ENCODE data around the gene CYP4X1. TPM values are rescaled to one million over a fixed set of nuclear protein-coding genes. Genes with fewer than 3 reads are reported as not detected.
"Not testable (repeated sequence)": the region's sequence is repeated elsewhere in the genome, so short reads cannot be mapped to it uniquely, and the experiment has no call there.

CYP4X1 gene
- total and polyA plus RNA-seq, 2 donors from 2014 or later = 4.8 to 5.6 TPM

DNA sequence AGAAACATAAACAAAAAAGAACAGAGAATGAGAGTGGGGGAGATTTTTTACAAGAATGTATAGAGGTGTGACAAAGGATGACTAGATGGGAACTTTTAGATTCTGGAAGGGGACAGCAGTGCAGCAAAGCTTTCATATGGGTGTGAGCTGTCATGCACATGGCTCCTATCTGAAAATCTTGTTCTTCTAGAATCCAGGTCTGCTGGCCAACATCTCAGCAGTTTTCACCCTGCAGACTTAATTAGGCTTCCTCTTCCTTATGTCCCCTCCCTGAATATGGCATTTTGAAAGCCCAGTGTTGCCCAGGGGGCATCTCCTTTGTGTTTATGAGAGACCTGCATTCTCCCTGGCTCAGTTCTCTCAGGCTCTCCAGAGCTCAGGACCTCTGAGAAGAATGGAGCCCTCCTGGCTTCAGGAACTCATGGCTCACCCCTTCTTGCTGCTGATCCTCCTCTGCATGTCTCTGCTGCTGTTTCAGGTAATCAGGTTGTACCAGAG is 43.7 kb downstream of the CYP4X1 start, which contains the start of gene CYP4Z1:
Gene CYP4Z1, plus strand, starts transcription at position 135 of the 498 bp plus-strand sequence. Its CDS starts 260 bp downstream, at position 395.
- DNase-seq (no peak), FAIRE-seq (no peak)
- no peaks in the 10 kb centered on the region for H3K36me3 ChIP-seq (ENCODE audit: control insufficient read depth in 2 of 3, insufficient read depth in 3 of 3, low read length in 3 of 3)
- H3K9me3 ChIP-seq (ENCODE audit: control insufficient read depth in 2 of 3, insufficient read depth in 1 of 3, low read length in 3 of 3) = no peaks in the 10 kb centered on the region
- no peak within 1 kb of the TSS for H3K9ac ChIP-seq (ENCODE audit: low read length in 3 of 3)
- intact Hi-C loops (cut with DNase I) = no loop called here
- no peak within 1 kb of the TSS for H3K4me3 ChIP-seq (ENCODE audit: low read length in 3 of 3)
- no peaks in the 10 kb centered on the region for H3K4me1 ChIP-seq (ENCODE audit: control insufficient read depth in 2 of 3, insufficient read depth in 2 of 3, low read depth in 1 of 3, low read length in 3 of 3)
- H3K27me3 ChIP-seq (ENCODE audit: control insufficient read depth, insufficient read depth, low read length) = no peaks in the 10 kb centered on the region
- H3K27ac ChIP-seq (ENCODE audit: low read depth in 2 of 2, low read length in 2 of 2) = no peak within 1 kb of the TSS
- TF ChIP-seq, protein P1, sequence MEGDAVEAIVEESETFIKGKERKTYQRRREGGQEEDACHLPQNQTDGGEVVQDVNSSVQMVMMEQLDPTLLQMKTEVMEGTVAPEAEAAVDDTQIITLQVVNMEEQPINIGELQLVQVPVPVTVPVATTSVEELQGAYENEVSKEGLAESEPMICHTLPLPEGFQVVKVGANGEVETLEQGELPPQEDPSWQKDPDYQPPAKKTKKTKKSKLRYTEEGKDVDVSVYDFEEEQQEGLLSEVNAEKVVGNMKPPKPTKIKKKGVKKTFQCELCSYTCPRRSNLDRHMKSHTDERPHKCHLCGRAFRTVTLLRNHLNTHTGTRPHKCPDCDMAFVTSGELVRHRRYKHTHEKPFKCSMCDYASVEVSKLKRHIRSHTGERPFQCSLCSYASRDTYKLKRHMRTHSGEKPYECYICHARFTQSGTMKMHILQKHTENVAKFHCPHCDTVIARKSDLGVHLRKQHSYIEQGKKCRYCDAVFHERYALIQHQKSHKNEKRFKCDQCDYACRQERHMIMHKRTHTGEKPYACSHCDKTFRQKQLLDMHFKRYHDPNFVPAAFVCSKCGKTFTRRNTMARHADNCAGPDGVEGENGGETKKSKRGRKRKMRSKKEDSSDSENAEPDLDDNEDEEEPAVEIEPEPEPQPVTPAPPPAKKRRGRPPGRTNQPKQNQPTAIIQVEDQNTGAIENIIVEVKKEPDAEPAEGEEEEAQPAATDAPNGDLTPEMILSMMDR (IDR thresholded peaks at IDR 0.05; ENCODE audit: borderline replicate concordance, extremely low read depth, insufficient read depth) = no peak

DNA sequence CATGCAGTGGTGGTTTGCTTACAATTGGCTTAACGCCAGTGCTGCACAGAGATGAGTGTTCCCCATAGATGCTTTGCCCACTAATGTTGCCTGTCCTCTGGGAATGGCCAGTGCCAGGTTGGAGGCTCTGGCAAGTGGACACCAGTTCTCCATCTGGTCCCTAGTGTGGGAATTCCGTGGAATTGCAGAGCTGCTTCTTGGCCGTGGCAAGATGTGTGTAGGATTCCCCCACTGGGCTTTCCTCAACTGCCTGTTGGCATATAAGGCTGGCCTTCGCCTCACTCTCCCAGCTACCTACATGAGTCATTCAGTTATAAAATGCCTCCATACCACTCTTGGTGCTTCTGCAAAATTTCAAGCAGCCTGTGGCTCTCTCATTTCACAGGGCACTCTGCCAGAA is 45.6 kb downstream of the CYP4X1 start:
- H3K36me3 ChIP-seq (ENCODE audit: control insufficient read depth in 2 of 3, insufficient read depth in 3 of 3, low read length in 3 of 3); intact Hi-C loops (cut with DNase I); FAIRE-seq; H3K4me1 ChIP-seq (ENCODE audit: control insufficient read depth in 2 of 3, insufficient read depth in 2 of 3, low read depth in 1 of 3, low read length in 3 of 3); H3K27ac ChIP-seq (ENCODE audit: low read depth in 2 of 2, low read length in 2 of 2); H3K27me3 ChIP-seq (ENCODE audit: control insufficient read depth, insufficient read depth, low read length); H3K9ac ChIP-seq (ENCODE audit: low read length in 3 of 3); H3K9me3 ChIP-seq (ENCODE audit: control insufficient read depth in 2 of 3, insufficient read depth in 1 of 3, low read length in 3 of 3); H3K4me3 ChIP-seq (ENCODE audit: low read length in 3 of 3); DNase-seq: not testable (repeated sequence)

DNA sequence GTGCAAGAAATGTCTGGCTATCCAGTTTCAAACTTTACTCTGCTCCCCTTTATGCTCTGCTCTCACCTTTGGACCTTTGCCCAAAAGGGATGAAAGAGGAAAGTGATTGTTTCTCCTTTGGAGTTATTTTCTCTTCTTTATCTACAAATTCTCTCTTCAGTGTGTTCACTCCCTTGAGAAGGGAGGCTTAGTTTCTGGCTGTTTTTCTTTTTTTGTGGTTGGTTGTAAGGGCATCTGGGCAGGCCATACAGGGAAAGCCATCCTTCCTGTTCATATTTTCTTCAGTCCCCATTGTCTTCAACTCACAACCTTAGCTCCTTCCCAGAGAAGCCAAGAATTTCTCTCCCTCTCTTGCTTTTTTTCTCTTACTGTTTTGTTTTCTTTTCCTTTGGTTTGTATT is 46.0 kb downstream of the CYP4X1 start:
- FAIRE-seq; H3K27ac ChIP-seq (ENCODE audit: low read depth in 2 of 2, low read length in 2 of 2); H3K27me3 ChIP-seq (ENCODE audit: control insufficient read depth, insufficient read depth, low read length); H3K9me3 ChIP-seq (ENCODE audit: control insufficient read depth in 2 of 3, insufficient read depth in 1 of 3, low read length in 3 of 3); DNase-seq; H3K4me3 ChIP-seq (ENCODE audit: low read length in 3 of 3); intact Hi-C loops (cut with DNase I); H3K36me3 ChIP-seq (ENCODE audit: control insufficient read depth in 2 of 3, insufficient read depth in 3 of 3, low read length in 3 of 3); H3K9ac ChIP-seq (ENCODE audit: low read length in 3 of 3); H3K4me1 ChIP-seq (ENCODE audit: control insufficient read depth in 2 of 3, insufficient read depth in 2 of 3, low read depth in 1 of 3, low read length in 3 of 3): not testable (repeated sequence)

DNA sequence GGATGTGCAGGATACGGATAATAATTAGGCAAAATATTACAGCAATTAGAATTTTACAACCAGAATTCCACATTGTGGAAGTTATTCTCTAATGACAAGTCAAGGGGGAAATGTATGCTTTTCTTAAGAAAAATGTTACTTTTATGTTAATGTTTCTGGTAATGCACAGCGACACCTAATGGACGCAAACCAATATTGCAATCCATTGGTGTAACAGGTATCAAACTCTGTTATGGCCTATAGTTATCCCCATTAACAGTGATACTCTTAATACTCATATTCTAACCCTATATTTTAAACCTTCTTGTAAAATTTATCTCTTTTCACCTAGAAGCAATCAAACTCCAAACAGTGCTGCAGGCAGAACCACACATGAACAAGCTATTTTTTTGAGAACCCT is 65.9 kb downstream of the CYP4X1 start:
- H3K9ac ChIP-seq (ENCODE audit: low read length in 3 of 3); H3K4me3 ChIP-seq (ENCODE audit: low read length in 3 of 3); H3K27ac ChIP-seq (ENCODE audit: low read depth in 2 of 2, low read length in 2 of 2); H3K4me1 ChIP-seq (ENCODE audit: control insufficient read depth in 2 of 3, insufficient read depth in 2 of 3, low read depth in 1 of 3, low read length in 3 of 3); H3K9me3 ChIP-seq (ENCODE audit: control insufficient read depth in 2 of 3, insufficient read depth in 1 of 3, low read length in 3 of 3); H3K27me3 ChIP-seq (ENCODE audit: control insufficient read depth, insufficient read depth, low read length); intact Hi-C loops (cut with DNase I); H3K36me3 ChIP-seq (ENCODE audit: control insufficient read depth in 2 of 3, insufficient read depth in 3 of 3, low read length in 3 of 3): not testable (repeated sequence)
- TF ChIP-seq, protein P1 (IDR thresholded peaks at IDR 0.05; ENCODE audit: borderline replicate concordance, extremely low read depth, insufficient read depth) = peak; percentile 43
- peak in 2 of 5 donors; percentile 24 to 44 for DNase-seq
- FAIRE-seq = peak; percentile 33

DNA sequence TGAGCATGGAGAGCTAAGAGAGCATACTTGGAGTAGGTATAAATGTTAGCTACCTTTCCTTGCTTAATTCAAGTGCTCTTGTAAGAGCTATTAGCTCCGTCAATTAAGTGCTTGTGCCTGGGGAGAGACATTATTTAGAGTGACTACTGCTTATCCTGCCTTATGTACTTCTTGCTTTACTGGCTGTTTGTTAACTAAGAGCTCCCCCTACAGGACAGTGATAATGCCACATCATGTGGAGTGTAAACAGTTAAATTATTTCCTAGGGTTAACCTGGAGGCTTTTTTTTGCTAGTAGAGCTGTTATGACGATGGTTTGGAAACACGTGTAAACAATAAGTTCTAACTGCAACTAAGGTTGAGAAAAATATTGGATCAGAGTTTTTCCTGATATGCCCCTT is 68.0 kb downstream of the CYP4X1 start:
- DNase-seq; intact Hi-C loops (cut with DNase I); H3K9ac ChIP-seq (ENCODE audit: low read length in 3 of 3); H3K4me3 ChIP-seq (ENCODE audit: low read length in 3 of 3); H3K27ac ChIP-seq (ENCODE audit: low read depth in 2 of 2, low read length in 2 of 2); H3K9me3 ChIP-seq (ENCODE audit: control insufficient read depth in 2 of 3, insufficient read depth in 1 of 3, low read length in 3 of 3); H3K4me1 ChIP-seq (ENCODE audit: control insufficient read depth in 2 of 3, insufficient read depth in 2 of 3, low read depth in 1 of 3, low read length in 3 of 3); H3K36me3 ChIP-seq (ENCODE audit: control insufficient read depth in 2 of 3, insufficient read depth in 3 of 3, low read length in 3 of 3); FAIRE-seq; H3K27me3 ChIP-seq (ENCODE audit: control insufficient read depth, insufficient read depth, low read length): not testable (repeated sequence)

Other genes starting within 250 kb of the CYP4X1 start
- gene CYP4B1, start 224.6 kb upstream of the CYP4X1 start, total RNA-seq = 3.3 TPM
- 4.8 TPM for gene CYP4B1, start 224.6 kb upstream of the CYP4X1 start, polyA plus RNA-seq (ENCODE audit: insufficient read depth, low read depth, low replicate concordance)
- gene CYP4A11, start 82.2 kb upstream of the CYP4X1 start, total RNA-seq = 23.0 TPM
- gene CYP4A11, start 82.2 kb upstream of the CYP4X1 start, polyA plus RNA-seq (ENCODE audit: insufficient read depth, low read depth, low replicate concordance) = 384 TPM
- 0.22 TPM for gene CYP4Z1, start 43.6 kb downstream of the CYP4X1 start, total RNA-seq
- 0.19 TPM for gene CYP4Z1, start 43.6 kb downstream of the CYP4X1 start, polyA plus RNA-seq (ENCODE audit: insufficient read depth, low read depth, low replicate concordance)
- gene CYP4A22, start 113.8 kb downstream of the CYP4X1 start, total RNA-seq = 4.1 TPM
- 108 TPM for gene CYP4A22, start 113.8 kb downstream of the CYP4X1 start, polyA plus RNA-seq (ENCODE audit: insufficient read depth, low read depth, low replicate concordance)
- 245 TPM for gene PDZK1IP1, start 166.4 kb downstream of the CYP4X1 start, total RNA-seq
- gene PDZK1IP1, start 166.4 kb downstream of the CYP4X1 start, polyA plus RNA-seq (ENCODE audit: insufficient read depth, low read depth, low replicate concordance) = 2,553 TPM
- 6.5 TPM for gene TAL1, start 208.6 kb downstream of the CYP4X1 start, total RNA-seq
- 3.1 TPM for gene TAL1, start 208.6 kb downstream of the CYP4X1 start, polyA plus RNA-seq (ENCODE audit: insufficient read depth, low read depth, low replicate concordance)